ENCODE data around the gene PPP6R3. TPM values are rescaled to one million over a fixed set of nuclear protein-coding genes. Genes with fewer than 3 reads are reported as not detected.

PPP6R3 gene
- total RNA-seq, 1 experiment from 2014 or later: 171 TPM

DNA sequence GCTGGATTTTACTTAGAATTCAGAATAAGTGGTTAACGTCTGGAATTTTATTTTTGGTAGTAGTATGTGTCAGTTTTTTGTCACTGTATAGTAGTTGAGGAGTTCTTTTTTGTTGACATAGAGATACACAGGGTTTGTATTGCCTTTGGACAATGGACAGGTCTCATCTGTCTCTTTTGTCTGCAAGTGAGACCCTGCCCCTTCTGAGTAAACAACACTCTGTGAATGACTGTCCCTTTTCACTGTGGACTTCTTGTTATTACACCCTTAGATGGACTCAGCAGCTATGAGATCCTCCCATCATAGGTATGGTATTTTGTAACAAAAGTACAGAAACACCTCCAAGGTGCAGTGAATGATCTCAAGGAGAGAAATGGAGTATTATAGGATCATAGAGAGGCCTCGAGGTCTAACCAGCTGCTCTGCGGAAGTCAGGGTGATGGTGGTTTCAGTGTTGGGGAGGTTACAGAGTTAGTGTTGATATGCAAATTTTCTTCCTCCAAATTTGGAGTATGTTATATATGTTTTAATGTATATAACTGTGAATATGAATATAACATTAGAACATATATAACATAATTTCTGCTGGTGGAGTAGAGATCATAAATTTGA is 7.8 kb downstream of the PPP6R3 start:
- peaks cover 33% of the 10 kb centered on the region for H3K36me3 ChIP-seq (ENCODE audit: low read depth, low read length)
- DNase-seq (no peak), ATAC-seq (no peak)
- no peaks in the 10 kb centered on the region for H3K27me3 ChIP-seq (ENCODE audit: low read length)
- no peaks in the 10 kb centered on the region for H3K9me2 ChIP-seq (replicated peaks; ENCODE audit: low read length)
- no peak overlapping the region for H3K4me3 ChIP-seq (ENCODE audit: low read length)
- POLR2A ChIA-PET (ENCODE audit: unreplicated experiment): interaction anchor here (0.6 kb wide), 1 partner anchor 196 kb away, joined by 3 read pairs; the partner anchor contains the start of gene C11orf24
- peaks cover 96% of the 10 kb centered on the region for H4K20me1 ChIP-seq (ENCODE audit: low read length)
- no peak overlapping the region for H3K4me2 ChIP-seq (ENCODE audit: low read length)
- peaks cover 2% of the 10 kb centered on the region; the same call in 1 of the 2 replicates for H3K4me1 ChIP-seq (ENCODE audit: insufficient read depth, low read length)
- CTCF ChIA-PET: no interaction called here
- no peak overlapping the region for H3K27ac ChIP-seq (ENCODE audit: low read length)
- peaks cover 100% of the 10 kb centered on the region for H3K79me2 ChIP-seq (ENCODE audit: low read length)
- BruUV-seq (replicated peaks): no TSS peak
- H3F3A ChIP-seq (ENCODE audit: low read length, unreplicated experiment): no peaks in the 10 kb centered on the region
- no peaks in the 10 kb centered on the region for H3K9me3 ChIP-seq (ENCODE audit: low read length)
- no peak overlapping the region for H2AFZ ChIP-seq (ENCODE audit: low read length)
- no peak overlapping the region for H3K9ac ChIP-seq (ENCODE audit: low read length)
- intact Hi-C loops (cut with micrococcal nuclease): loop anchor here (10.0 kb wide), 1 partner anchor 106 kb away; no protein-coding TSS in a partner anchor
- TF ChIP-seq EZH2 (IDR thresholded peaks at IDR 0.05; ENCODE audit: low read length, unreplicated experiment): no peak
- TF ChIP-seq, protein P1, sequence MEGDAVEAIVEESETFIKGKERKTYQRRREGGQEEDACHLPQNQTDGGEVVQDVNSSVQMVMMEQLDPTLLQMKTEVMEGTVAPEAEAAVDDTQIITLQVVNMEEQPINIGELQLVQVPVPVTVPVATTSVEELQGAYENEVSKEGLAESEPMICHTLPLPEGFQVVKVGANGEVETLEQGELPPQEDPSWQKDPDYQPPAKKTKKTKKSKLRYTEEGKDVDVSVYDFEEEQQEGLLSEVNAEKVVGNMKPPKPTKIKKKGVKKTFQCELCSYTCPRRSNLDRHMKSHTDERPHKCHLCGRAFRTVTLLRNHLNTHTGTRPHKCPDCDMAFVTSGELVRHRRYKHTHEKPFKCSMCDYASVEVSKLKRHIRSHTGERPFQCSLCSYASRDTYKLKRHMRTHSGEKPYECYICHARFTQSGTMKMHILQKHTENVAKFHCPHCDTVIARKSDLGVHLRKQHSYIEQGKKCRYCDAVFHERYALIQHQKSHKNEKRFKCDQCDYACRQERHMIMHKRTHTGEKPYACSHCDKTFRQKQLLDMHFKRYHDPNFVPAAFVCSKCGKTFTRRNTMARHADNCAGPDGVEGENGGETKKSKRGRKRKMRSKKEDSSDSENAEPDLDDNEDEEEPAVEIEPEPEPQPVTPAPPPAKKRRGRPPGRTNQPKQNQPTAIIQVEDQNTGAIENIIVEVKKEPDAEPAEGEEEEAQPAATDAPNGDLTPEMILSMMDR (conservative IDR thresholded peaks at IDR 0.05; ENCODE audit: low read depth, low read length): no peak
- TF ChIP-seq EZH2phosphoT487 (IDR thresholded peaks at IDR 0.05; ENCODE audit: borderline replicate concordance, low read length): no peak

DNA sequence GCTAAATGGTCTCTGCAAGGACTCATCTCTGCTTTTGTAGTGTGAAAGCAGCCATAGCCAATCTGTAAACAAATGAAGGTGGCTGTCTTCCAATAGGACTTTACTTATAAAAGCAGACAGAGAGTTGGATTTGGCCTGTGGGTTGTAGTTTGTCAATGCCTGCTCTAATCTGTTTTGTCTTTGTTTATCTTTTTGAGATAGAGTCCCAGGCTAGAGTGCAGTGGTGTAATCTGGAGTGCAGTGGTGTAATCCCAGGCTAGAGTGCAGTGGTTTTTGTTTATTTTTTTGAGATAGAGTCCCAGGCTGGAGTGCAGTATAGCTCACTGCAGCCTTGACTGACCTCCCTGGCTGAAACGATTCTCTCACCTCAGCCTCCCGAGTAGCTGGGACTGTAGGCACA is 8.6 kb downstream of the PPP6R3 start:
- POLR2A ChIA-PET (ENCODE audit: unreplicated experiment): no interaction called here
- no peak for TF ChIP-seq EZH2phosphoT487 (IDR thresholded peaks at IDR 0.05; ENCODE audit: borderline replicate concordance, low read length)
- CTCF ChIA-PET: no interaction called here
- Histone ChIP-seq H3K79me2 (ENCODE audit: low read length) (peaks cover 100% of the 10 kb centered on the region), H4K20me1 (ENCODE audit: low read length) (peaks cover 96% of the 10 kb centered on the region), H3K9ac (ENCODE audit: low read length) (no peak overlapping the region), H3K27me3 (ENCODE audit: low read length) (no peaks in the 10 kb centered on the region), H3K4me1 (ENCODE audit: insufficient read depth, low read length) (no peaks in the 10 kb centered on the region), H3K36me3 (ENCODE audit: low read depth, low read length) (peaks cover 30% of the 10 kb centered on the region), H3K27ac (ENCODE audit: low read length) (no peak overlapping the region), H3K9me3 (ENCODE audit: low read length) (no peaks in the 10 kb centered on the region), H3K9me2 (replicated peaks; ENCODE audit: low read length) (no peaks in the 10 kb centered on the region), H3K4me3 (ENCODE audit: low read length) (no peak overlapping the region), H3K4me2 (ENCODE audit: low read length) (no peak overlapping the region), H3F3A (ENCODE audit: low read length, unreplicated experiment) (no peaks in the 10 kb centered on the region), H2AFZ (ENCODE audit: low read length) (no peak overlapping the region)
- intact Hi-C loops (cut with micrococcal nuclease): loop anchor here (10.0 kb wide), 1 partner anchor 106 kb away; no protein-coding TSS in a partner anchor
- DNase-seq: no peak
- no peak for ATAC-seq
- BruUV-seq (replicated peaks): no TSS peak

DNA sequence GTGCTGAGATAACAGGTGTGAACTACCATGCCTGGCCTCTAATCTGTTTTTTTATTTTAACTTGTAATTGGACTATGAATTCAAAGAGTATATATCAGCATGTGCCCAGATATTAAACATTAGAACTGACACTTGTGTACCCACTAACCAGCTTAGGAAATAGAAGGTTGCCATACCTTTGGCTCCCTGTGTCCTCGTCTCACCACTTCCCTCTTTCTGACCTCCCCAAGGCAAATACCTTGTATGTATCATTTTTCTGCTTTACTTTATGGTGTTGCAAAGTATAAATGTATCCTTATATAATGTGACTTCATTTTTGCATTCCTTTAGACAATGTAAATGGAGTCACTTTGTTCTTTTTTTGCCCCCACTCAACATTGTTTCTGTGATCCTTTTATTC is 9.1 kb downstream of the PPP6R3 start:
- POLR2A ChIA-PET (ENCODE audit: unreplicated experiment): no interaction called here

More for the DNA sequence above, 9.1 kb downstream of the PPP6R3 start:
- H3K4me3 ChIP-seq (ENCODE audit: low read length): no peak overlapping the region
- H3K9me2 ChIP-seq (replicated peaks; ENCODE audit: low read length): no peaks in the 10 kb centered on the region
- no peaks in the 10 kb centered on the region for H3K4me1 ChIP-seq (ENCODE audit: insufficient read depth, low read length)
- H3K4me2 ChIP-seq (ENCODE audit: low read length): no peak overlapping the region
- no peaks in the 10 kb centered on the region for H3K27me3 ChIP-seq (ENCODE audit: low read length)
- H3K27ac ChIP-seq (ENCODE audit: low read length): no peak overlapping the region
- CTCF ChIA-PET: no interaction called here
- H3K79me2 ChIP-seq (ENCODE audit: low read length): peaks cover 100% of the 10 kb centered on the region
- H3F3A ChIP-seq (ENCODE audit: low read length, unreplicated experiment): no peaks in the 10 kb centered on the region
- ATAC-seq (no peak), DNase-seq (no peak)
- intact Hi-C loops (cut with micrococcal nuclease): loop anchor here (10.0 kb wide), 1 partner anchor 105 kb away; no protein-coding TSS in a partner anchor
- peaks cover 30% of the 10 kb centered on the region for H3K36me3 ChIP-seq (ENCODE audit: low read depth, low read length)
- no peak overlapping the region for H3K9ac ChIP-seq (ENCODE audit: low read length)
- H3K9me3 ChIP-seq (ENCODE audit: low read length): no peaks in the 10 kb centered on the region
- TF ChIP-seq EZH2 (IDR thresholded peaks at IDR 0.05; ENCODE audit: low read length, unreplicated experiment) (no peak), EZH2phosphoT487 (IDR thresholded peaks at IDR 0.05; ENCODE audit: borderline replicate concordance, low read length) (no peak)
- TF ChIP-seq, protein P1 (conservative IDR thresholded peaks at IDR 0.05; ENCODE audit: low read depth, low read length): no peak
- H4K20me1 ChIP-seq (ENCODE audit: low read length): peaks cover 93% of the 10 kb centered on the region
- BruUV-seq (replicated peaks): no TSS peak
- H2AFZ ChIP-seq (ENCODE audit: low read length): no peak overlapping the region

Measured in PC-3 (cell line).